HepG2 (cell line): Measurements from ENCODE around the gene POLR2H. TPM values are rescaled to one million over a fixed set of nuclear protein-coding genes. Genes with fewer than 3 reads are reported as not detected.

Experiments used
- DNMT3B ChIP-seq: conservative IDR thresholded peaks from 2 replicates; pipeline ENCODE4 v1.6.1; 2016; ENCODE audit warnings: missing biosample characterization, control low read depth
- EP300 ChIP-seq, 3 experiments: sonication (generic) in 1 of 3; formaldehyde crosslinking in 1 of 3; IDR thresholded peaks; 2 replicates each; pipeline versions ENCODE4 v1.5.1 to v1.6.1; 2011 to 2020; ENCODE audit warnings: low read depth in 2 of 3, low read length in 2 of 3, borderline replicate concordance in 1 of 3, improper control_type of control experiment in 1 of 3, mild to moderate bottlenecking in 1 of 3, missing genetic modification reagents in 1 of 3, moderate library complexity in 1 of 3
- NR1H2 ChIP-seq: sonication (generic); formaldehyde crosslinking; IDR thresholded peaks from 2 replicates; pipeline ENCODE4 v1.8.1; 2022; ENCODE audit warnings: low read depth, missing genetic modification reagents, borderline replicate concordance
- PHF20 ChIP-seq: sonication (generic); formaldehyde crosslinking; IDR thresholded peaks from 2 replicates; pipeline ENCODE4 v1.5.0; 2020; ENCODE audit warnings: mild to moderate bottlenecking, missing genetic modification reagents
- PITX1 ChIP-seq: sonication (generic); formaldehyde crosslinking; IDR thresholded peaks from 2 replicates; pipeline ENCODE4 v1.5.1; 2020; ENCODE audit warnings: mild to moderate bottlenecking, missing genetic modification reagents
- PRDM10 ChIP-seq: sonication (generic); formaldehyde crosslinking; IDR thresholded peaks from 2 replicates; pipeline ENCODE4 v1.4.0; 2020; ENCODE audit warnings: low read depth, missing genetic modification reagents
- RBFOX2 ChIP-seq: fragments of 200-400 bp; formaldehyde crosslinking; IDR thresholded peaks from 2 replicates; pipeline ENCODE4 v1.6.1; 2017; ENCODE audit warnings: low read depth, mild to moderate bottlenecking, low read length
- SMYD3 ChIP-seq: sonication (generic); formaldehyde crosslinking; IDR thresholded peaks from 2 replicates; pipeline ENCODE4 v1.8.1; 2023; ENCODE audit warnings: mild to moderate bottlenecking, missing genetic modification reagents
- TARDBP ChIP-seq: sonication (generic); formaldehyde crosslinking; IDR thresholded peaks from 2 replicates; pipeline ENCODE4 v1.8.0; 2022; ENCODE audit warnings: mild to moderate bottlenecking, missing genetic modification reagents
- ZFP36 ChIP-seq: fragments of 150-350 bp; IDR thresholded peaks from 2 replicates; pipeline ENCODE4 v1.6.1; 2018; ENCODE audit warnings: borderline replicate concordance, low read length, low read depth; ENCODE audit not compliant: partially characterized antibody
- ZNF20 ChIP-seq: sonication (generic); formaldehyde crosslinking; IDR thresholded peaks from 2 replicates; pipeline ENCODE4 v1.4.0; 2020; ENCODE audit warnings: mild to moderate bottlenecking, moderate library complexity, missing genetic modification reagents
- ZNF230 ChIP-seq: sonication (generic); formaldehyde crosslinking; IDR thresholded peaks from 2 replicates; pipeline ENCODE4 v1.4.0; 2020; ENCODE audit warnings: mild to moderate bottlenecking, missing genetic modification reagents
- ZNF234 ChIP-seq: sonication (generic); formaldehyde crosslinking; conservative IDR thresholded peaks from 2 replicates; pipeline ENCODE4 v1.5.1; 2020; ENCODE audit warnings: mild to moderate bottlenecking, missing genetic modification reagents
- ZNF556 ChIP-seq: sonication (generic); formaldehyde crosslinking; IDR thresholded peaks from 2 replicates; pipeline ENCODE4 v1.4.0; 2020; ENCODE audit warnings: mild to moderate bottlenecking, missing genetic modification reagents, borderline replicate concordance
- ZNF567 ChIP-seq: sonication (generic); formaldehyde crosslinking; IDR thresholded peaks from 2 replicates; pipeline ENCODE4 v1.8.1; 2023; ENCODE audit warnings: mild to moderate bottlenecking, missing genetic modification reagents, borderline replicate concordance
- ZNF788 ChIP-seq: sonication (generic); formaldehyde crosslinking; IDR thresholded peaks from 2 replicates; pipeline ENCODE4 v1.5.0; 2020; ENCODE audit warnings: mild to moderate bottlenecking, missing genetic modification reagents, borderline replicate concordance
- polyA plus RNA-seq, 8 experiments: library from polyadenylated mRNA; depleted of rRNA in 3 of 8; stranded (reverse) in 7 of 8; unstranded in 1 of 8; fragments of >200 nt; fragmentation: Illumina TruSeq in 4 of 8; extraction: Trizol in 4 of 8; gene quantifications; 2 replicates each; pipeline versions ENCODE4 v1.2.1 to v1.2.3, GENCODE V29; 2011 to 2016; ENCODE audit warnings: low read depth in 4 of 8, missing spikeins in 1 of 8, mixed read lengths in 1 of 8; ENCODE audit not compliant: insufficient read depth in 1 of 8
- total RNA-seq, 5 experiments: library from RNA; depleted of rRNA; stranded (reverse); fragments of >200 nt; fragmentation: Illumina TruSeq; extraction: Trizol; gene quantifications; 2 replicates each; pipeline ENCODE4 v1.2.3, GENCODE V29; 2016; ENCODE audit warnings: low read depth in 1 of 5
- TF ChIP-seq, protein P1 (sequence below): sonication (generic); formaldehyde crosslinking; IDR thresholded peaks from 2 replicates; pipeline ENCODE4 v1.5.1; 2020; ENCODE audit warnings: mild to moderate bottlenecking, missing genetic modification reagents
- TF ChIP-seq, protein P2 (sequence below): sonication (generic); formaldehyde crosslinking; IDR thresholded peaks from 2 replicates; pipeline ENCODE4 v1.8.1; 2023; ENCODE audit warnings: mild to moderate bottlenecking, missing genetic modification reagents, borderline replicate concordance
- TF ChIP-seq, protein P3 (sequence below): sonication (generic); formaldehyde crosslinking; IDR thresholded peaks from 2 replicates; pipeline ENCODE4 v1.9.0; 2021; ENCODE audit warnings: missing genetic modification reagents, borderline replicate concordance

POLR2H gene
- total and polyA plus RNA-seq, 2 of the 13 experiments (the other 11 are each of a cell fraction or from before 2014, with no cell fraction given), result 118 to 194 TPM

- TF ChIP-seq, protein P1, sequence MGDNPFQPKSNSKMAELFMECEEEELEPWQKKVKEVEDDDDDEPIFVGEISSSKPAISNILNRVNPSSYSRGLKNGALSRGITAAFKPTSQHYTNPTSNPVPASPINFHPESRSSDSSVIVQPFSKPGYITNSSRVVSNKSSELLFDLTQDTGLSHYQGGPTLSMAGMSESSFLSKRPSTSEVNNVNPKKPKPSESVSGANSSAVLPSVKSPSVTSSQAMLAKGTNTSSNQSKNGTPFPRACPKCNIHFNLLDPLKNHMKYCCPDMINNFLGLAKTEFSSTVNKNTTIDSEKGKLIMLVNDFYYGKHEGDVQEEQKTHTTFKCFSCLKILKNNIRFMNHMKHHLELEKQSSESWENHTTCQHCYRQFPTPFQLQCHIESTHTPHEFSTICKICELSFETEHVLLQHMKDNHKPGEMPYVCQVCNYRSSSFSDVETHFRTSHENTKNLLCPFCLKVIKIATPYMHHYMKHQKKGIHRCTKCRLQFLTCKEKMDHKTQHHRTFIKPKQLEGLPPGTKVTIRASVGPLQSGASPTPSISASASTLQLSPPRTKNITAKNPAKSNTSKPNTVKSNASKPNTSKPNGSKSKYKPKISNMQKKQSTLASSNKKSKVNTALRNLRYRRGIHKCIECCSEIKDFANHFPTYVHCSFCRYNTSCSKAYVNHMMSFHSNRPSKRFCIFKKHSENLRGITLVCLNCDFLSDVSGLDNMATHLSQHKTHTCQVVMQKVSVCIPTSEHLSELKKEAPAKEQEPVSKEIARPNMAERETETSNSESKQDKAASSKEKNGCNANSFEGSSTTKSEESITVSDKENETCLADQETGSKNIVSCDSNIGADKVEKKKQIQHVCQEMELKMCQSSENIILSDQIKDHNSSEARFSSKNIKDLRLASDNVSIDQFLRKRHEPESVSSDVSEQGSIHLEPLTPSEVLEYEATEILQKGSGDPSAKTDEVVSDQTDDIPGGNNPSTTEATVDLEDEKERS (CRISPR knock-in tag), result no peak
- TF ChIP-seq ZNF788 (CRISPR knock-in tag), result no peak
- no peak for TF ChIP-seq NR1H2 (CRISPR knock-in tag)
- no peak for TF ChIP-seq PHF20 (CRISPR knock-in tag)
- TF ChIP-seq ZFP36, result no peak
- TF ChIP-seq DNMT3B (CRISPR knock-in tag), result no peak
- TF ChIP-seq PITX1 (CRISPR knock-in tag), result no peak
- TF ChIP-seq RBFOX2, result no peak
- TF ChIP-seq, protein P2, sequence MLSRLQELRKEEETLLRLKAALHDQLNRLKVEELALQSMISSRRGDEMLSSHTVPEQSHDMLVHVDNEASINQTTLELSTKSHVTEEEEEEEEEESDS (CRISPR knock-in tag), result no peak
- TF ChIP-seq ZNF230 (CRISPR knock-in tag), result 0 out of 2 replicates have a peak, but pooled peaks have one; percentile 26
- TF ChIP-seq ZNF567 (CRISPR knock-in tag), result no peak
- no peak for TF ChIP-seq TARDBP (CRISPR knock-in tag)
- no peak for TF ChIP-seq PRDM10
- TF ChIP-seq ZNF556 (CRISPR knock-in tag), result 0 out of 2 replicates have a peak, but pooled peaks have one; percentile 16
- no peak for TF ChIP-seq ZNF20 (CRISPR knock-in tag)
- TF ChIP-seq EP300 (IDR thresholded peaks at IDR 0.05; ENCODE audit: low read depth in 2 of 2, low read length in 2 of 2), result peak in 1 of 2 experiments; percentile 2; a peak in 1 of 4 replicates
- no peak for TF ChIP-seq EP300 (CRISPR knock-in tag; IDR thresholded peaks at IDR 0.05; ENCODE audit: borderline replicate concordance)
- TF ChIP-seq ZNF234 (CRISPR knock-in tag), result no peak
- TF ChIP-seq, protein P3, sequence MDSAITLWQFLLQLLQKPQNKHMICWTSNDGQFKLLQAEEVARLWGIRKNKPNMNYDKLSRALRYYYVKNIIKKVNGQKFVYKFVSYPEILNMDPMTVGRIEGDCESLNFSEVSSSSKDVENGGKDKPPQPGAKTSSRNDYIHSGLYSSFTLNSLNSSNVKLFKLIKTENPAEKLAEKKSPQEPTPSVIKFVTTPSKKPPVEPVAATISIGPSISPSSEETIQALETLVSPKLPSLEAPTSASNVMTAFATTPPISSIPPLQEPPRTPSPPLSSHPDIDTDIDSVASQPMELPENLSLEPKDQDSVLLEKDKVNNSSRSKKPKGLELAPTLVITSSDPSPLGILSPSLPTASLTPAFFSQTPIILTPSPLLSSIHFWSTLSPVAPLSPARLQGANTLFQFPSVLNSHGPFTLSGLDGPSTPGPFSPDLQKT (CRISPR knock-in tag), result no peak
- TF ChIP-seq SMYD3 (CRISPR knock-in tag), result no peak
Measured at GRCh38 chr3:184335291-184335660, 26.2 kb upstream of the POLR2H start (continued).
